B cell (primary cell): Measurements from ENCODE around the gene FGF16. TPM values are rescaled to one million over a fixed set of nuclear protein-coding genes. Genes with fewer than 3 reads are reported as not detected.

Experiments used
- ATAC-seq: fragments of 200-7000 bp; cut with Tn5 transposase; one replicate; pipeline ENCODE4 v1.10.0; 2021; ENCODE audit warnings: low read depth, mild to moderate bottlenecking, moderate number of reproducible peaks, moderate library complexity
- CTCF ChIA-PET: fragments of 350-600 bp; sonication (Branson Sonifier 250); formaldehyde crosslinking; loops from one replicate; lab custom pipeline; 2021; ENCODE audit warnings: antibody characterized with exemption, inconsistent platforms; lab: Charles Lee
- POLR2A ChIA-PET: fragments of 350-600 bp; sonication (Branson Sonifier 250); formaldehyde crosslinking; loops from one replicate; lab custom pipeline; 2021; ENCODE audit warnings: antibody characterized with exemption; lab: Charles Lee
- DNase-seq: peaks from one replicate; pipeline ENCODE4 v3.0.0; 2013
- H2AFZ ChIP-seq: 2 replicates; pipeline ENCODE4 v1.6.1; 2012; ENCODE audit warnings: mild to moderate bottlenecking, low read depth, low read length; ENCODE audit not compliant: insufficient read depth, poor library complexity, severe bottlenecking
- H3K27ac ChIP-seq, 2 donors: 1 replicate in 1 of 2; 2 replicates in 1 of 2; pipeline ENCODE4 v1.5.1; 2012 to 2013; ENCODE audit warnings: low read length in 2 of 2, mild to moderate bottlenecking in 2 of 2, moderate library complexity in 1 of 2
- H3K27me3 ChIP-seq, 4 experiments: fragments of 200-600 bp in 1 of 4; sonication (generic) in 1 of 4; replicated peaks in 1 of 4; 1 replicate in 2 of 4; 2 replicates in 2 of 4; pipeline versions ENCODE4 v1.6.1 to v1.7.0; 2013 to 2016; ENCODE audit warnings: low read length in 3 of 4, mild to moderate bottlenecking in 2 of 4, mixed read lengths in 1 of 4, moderate library complexity in 1 of 4; ENCODE audit not compliant: insufficient read depth in 4 of 4, control insufficient read depth in 3 of 4; ENCODE audit errors: control extremely low read depth in 1 of 4
- H3K36me3 ChIP-seq, 2 experiments: replicated peaks in 1 of 2; 1 replicate in 1 of 2; 2 replicates in 1 of 2; pipeline versions ENCODE4 v1.6.1 to v1.7.1; 2013; ENCODE audit warnings: low read length in 1 of 2; ENCODE audit not compliant: insufficient read depth in 2 of 2, control insufficient read depth in 1 of 2; ENCODE audit errors: control extremely low read depth in 1 of 2, extremely low read depth in 1 of 2
- H3K4me1 ChIP-seq, 2 donors: fragments of 200-600 bp in 1 of 2; sonication (generic) in 1 of 2; 1 replicate in 1 of 2; 2 replicates in 1 of 2; pipeline versions ENCODE4 v1.5.1 to v1.6.1; 2013 to 2017; ENCODE audit warnings: low read length in 2 of 2; ENCODE audit not compliant: control insufficient read depth in 2 of 2, insufficient read depth in 2 of 2
- H3K4me2 ChIP-seq: replicated peaks from 2 replicates; pipeline ENCODE3; 2012; ENCODE audit warnings: mild to moderate bottlenecking, low read depth, low read length; ENCODE audit not compliant: poor library complexity, severe bottlenecking
- H3K4me3 ChIP-seq, 5 experiments: fragments of 200-600 bp in 1 of 5; sonication (generic) in 1 of 5; 1 replicate in 3 of 5; 2 replicates in 2 of 5; pipeline versions ENCODE4 v1.5.1 to v1.7.0; 2011 to 2016; ENCODE audit warnings: low read length in 4 of 5, mild to moderate bottlenecking in 4 of 5, low read depth in 2 of 5, control low read depth in 1 of 5, moderate library complexity in 1 of 5; ENCODE audit not compliant: insufficient read depth in 1 of 5; ENCODE audit errors: control extremely low read depth in 1 of 5, extremely low read depth in 1 of 5
- H3K79me2 ChIP-seq: fragments of 200-600 bp; sonication (generic); one replicate; pipeline ENCODE4 v1.6.0; 2016; ENCODE audit warnings: low read length; ENCODE audit not compliant: control insufficient read depth, insufficient read depth
- H3K9ac ChIP-seq: fragments of 200-600 bp; sonication (generic); 2 replicates; pipeline ENCODE4 v1.6.1; 2017; ENCODE audit warnings: mild to moderate bottlenecking, low read length, moderate library complexity
- H3K9me3 ChIP-seq, 3 donors: one replicate each; pipeline versions ENCODE4 v1.6.1 to v1.7.1; 2013; ENCODE audit warnings: low read length in 2 of 3; ENCODE audit not compliant: control insufficient read depth in 2 of 3, insufficient read depth in 1 of 3; ENCODE audit errors: control extremely low read depth in 1 of 3
- H4K20me1 ChIP-seq: 2 replicates; pipeline ENCODE4 v1.6.0; 2012; ENCODE audit warnings: mild to moderate bottlenecking, low read length; ENCODE audit not compliant: insufficient read depth, control insufficient read depth, poor library complexity, severe bottlenecking
- H3K27ac Mint-ChIP-seq: one replicate; pipeline ENCODE4 v1.8.0; 2021; ENCODE audit warnings: mixed read lengths
- H3K27me3 Mint-ChIP-seq: one replicate; pipeline ENCODE4 v1.8.0; 2021; ENCODE audit warnings: mixed read lengths
- H3K4me1 Mint-ChIP-seq: one replicate; pipeline ENCODE4 v1.8.0; 2021; ENCODE audit warnings: mixed read lengths
- H3K4me3 Mint-ChIP-seq: one replicate; pipeline ENCODE4 v1.8.0; 2021; ENCODE audit warnings: mixed read lengths
- H3K9me3 Mint-ChIP-seq: one replicate; pipeline ENCODE4 v1.8.0; 2022; ENCODE audit warnings: mixed read lengths; ENCODE audit not compliant: insufficient read depth
- CTCF ChIP-seq: fragments of 200-600 bp; IDR thresholded peaks from one replicate; pipeline ENCODE4 v1.8.0; 2022; ENCODE audit warnings: antibody characterized with exemption, mild to moderate bottlenecking
- EZH2 ChIP-seq: IDR thresholded peaks from 2 replicates; pipeline ENCODE4 v1.6.1; 2012; ENCODE audit warnings: borderline replicate concordance, low read depth, mild to moderate bottlenecking, moderate library complexity, low read length; ENCODE audit not compliant: insufficient read depth, poor library complexity, severe bottlenecking
- WGBS: methylation state at CpG from one replicate; pipeline ENCODE4 v1.1.5; 2013; ENCODE audit warnings: missing lambda C conversion rate; ENCODE audit not compliant: insufficient coverage; 5-methylcytosine and 5-hydroxymethylcytosine counted together
- intact Hi-C: fragments of 100-400 bp; cut with micrococcal nuclease; formaldehyde crosslinking; loops from one replicate; pipeline ENCODE4 v1.10.0; 2022
- polyA plus RNA-seq: library from polyadenylated mRNA; depleted of rRNA; stranded (reverse); fragments of >200 nt; gene quantifications from 2 replicates; pipeline ENCODE4 v1.2.3, GENCODE V29; 2012
- total RNA-seq, 2 donors: library from RNA; stranded (reverse); fragments of 120-200 nt in 1 of 2; gene quantifications; 1 replicate in 1 of 2; 2 replicates in 1 of 2; pipeline versions ENCODE4 v1.2.3 to v1.2.4, GENCODE V29; 2013 to 2022

FGF16 gene
- total and polyA plus RNA-seq, 2 donors (not counting 1 experiment from before 2014, with no cell fraction given) = not detected

GRCh38 chrX:77440330-77440729, 6.9 kb upstream of the FGF16 start:
- Histone ChIP-seq H3K9me3 (no peaks in the 10 kb centered on the region), H3K27me3 (no peaks in the 10 kb centered on the region), H3K27ac (no peak overlapping the region), H4K20me1 (no peaks in the 10 kb centered on the region), H3K79me2 (no peaks in the 10 kb centered on the region), H3K4me3 (no peak overlapping the region), H2AFZ (no peak overlapping the region), H3K4me2 (no peak overlapping the region), H3K4me1 (no peaks in the 10 kb centered on the region), H3K9ac (no peak overlapping the region), H3K36me3 (no peaks in the 10 kb centered on the region)
- DNase-seq (no peak), ATAC-seq (no peak)
- H3K9me3 Mint-ChIP-seq = no peaks in the 10 kb centered on the region
- H3K27me3 Mint-ChIP-seq = peaks cover 13% of the 10 kb centered on the region
- no CpG with 5 or more reads among the region's 4 CpGs for WGBS
- POLR2A ChIA-PET = no interaction called here
- no peak overlapping the region for H3K4me3 Mint-ChIP-seq
- TF ChIP-seq CTCF (no peak), EZH2 (no peak)
- H3K27ac Mint-ChIP-seq = no peak overlapping the region
- CTCF ChIA-PET = no interaction called here
- intact Hi-C loops = no loop called here
- no peaks in the 10 kb centered on the region for H3K4me1 Mint-ChIP-seq

- intact Hi-C loops = no loop called here
- peaks cover 18% of the 10 kb centered on the region for H3K27me3 Mint-ChIP-seq
- H3K4me3 ChIP-seq = no peak overlapping the region
- H3K9ac ChIP-seq = no peak overlapping the region
- no peaks in the 10 kb centered on the region for H3K36me3 ChIP-seq
- H3K27me3 ChIP-seq = peaks cover 0 to 5% (median 2%) of the 10 kb centered on the region in 4 experiments
- no peak overlapping the region for H3K27ac ChIP-seq
- H3K9me3 ChIP-seq = no peaks in the 10 kb centered on the region
- H3K4me1 ChIP-seq = peaks cover 4% of the 10 kb centered on the region in 2 donors
- H2AFZ ChIP-seq = no peak overlapping the region
- TF ChIP-seq EZH2 = no peak
- no peaks in the 10 kb centered on the region for H4K20me1 ChIP-seq
- H3K4me1 Mint-ChIP-seq = peaks cover 2% of the 10 kb centered on the region
- H3K27ac Mint-ChIP-seq = no peak overlapping the region
- no peaks in the 10 kb centered on the region for H3K9me3 Mint-ChIP-seq
- ATAC-seq (no peak), DNase-seq (no peak)
- no CpG with 5 or more reads among the region's 1 CpG for WGBS
- no peak overlapping the region for H3K4me3 Mint-ChIP-seq
- no peaks in the 10 kb centered on the region for H3K79me2 ChIP-seq
- ChIA-PET POLR2A (no interaction called here), CTCF (no interaction called here)
- H3K4me2 ChIP-seq = no peak overlapping the region
These were observed 6.2 kb upstream of the FGF16 start for GRCh38 chrX:77441033-77441432.
